ENCODE measurements around the gene EDDM13.
"Not testable (repeated sequence)": the region's sequence is repeated elsewhere in the genome, so short reads cannot be mapped to it uniquely, and the experiment has no call there.

Gene EDDM13

GRCh38 chr19:56291867-56292266, 19.3 kb downstream of the EDDM13 start:
- no peak overlapping the region for H3K4me3 ChIP-seq (ENCODE audit: low read depth, low read length)
- no peak for DNase-seq (ENCODE audit: low read depth)

- H3K4me3 ChIP-seq (ENCODE audit: low read depth, low read length): no peak overlapping the region
- no peak for DNase-seq (ENCODE audit: low read depth)
Measured at GRCh38 chr19:56294549-56294948, 22.0 kb downstream of the EDDM13 start.

- DNase-seq (ENCODE audit: low read depth): no peak
- H3K4me3 ChIP-seq (ENCODE audit: low read depth, low read length): no peak overlapping the region
Measured at GRCh38 chr19:56295531-56296455, 23.2 kb downstream of the EDDM13 start.

GRCh38 chr19:56297010-56297409, 24.5 kb downstream of the EDDM13 start:
- DNase-seq (ENCODE audit: low read depth): no peak
- H3K4me3 ChIP-seq (ENCODE audit: low read depth, low read length): no peak overlapping the region

- DNase-seq (ENCODE audit: low read depth): no peak
Measured at GRCh38 chr19:56299688-56300087, 27.1 kb downstream of the EDDM13 start.

GRCh38 chr19:56301155-56301554, 28.6 kb downstream of the EDDM13 start:
- DNase-seq (ENCODE audit: low read depth): no peak

More at GRCh38 chr19:56299688-56300087, 27.1 kb downstream of the EDDM13 start:
- H3K4me3 ChIP-seq (ENCODE audit: low read depth, low read length): no peak overlapping the region

GRCh38 chr19:56301886-56302620, 29.5 kb downstream of the EDDM13 start:
- DNase-seq (ENCODE audit: low read depth): no peak
- H3K4me3 ChIP-seq (ENCODE audit: low read depth, low read length): no peak overlapping the region

More at GRCh38 chr19:56301155-56301554, 28.6 kb downstream of the EDDM13 start:
- no peak overlapping the region for H3K4me3 ChIP-seq (ENCODE audit: low read depth, low read length)

- H3K4me3 ChIP-seq (ENCODE audit: low read depth, low read length): no peak overlapping the region
- no peak for DNase-seq (ENCODE audit: low read depth)
Measured at GRCh38 chr19:56304243-56304642, 31.7 kb downstream of the EDDM13 start.

GRCh38 chr19:56306016-56306415, 33.5 kb downstream of the EDDM13 start:
- H3K4me3 ChIP-seq (ENCODE audit: low read depth, low read length): no peak overlapping the region

GRCh38 chr19:56307062-56307461, 34.5 kb downstream of the EDDM13 start:
- DNase-seq (ENCODE audit: low read depth); H3K4me3 ChIP-seq (ENCODE audit: low read depth, low read length): not testable (repeated sequence)

More at GRCh38 chr19:56306016-56306415, 33.5 kb downstream of the EDDM13 start:
- no peak for DNase-seq (ENCODE audit: low read depth)

- no peak overlapping the region for H3K4me3 ChIP-seq (ENCODE audit: low read depth, low read length)
- DNase-seq (ENCODE audit: low read depth): no peak
Measured at GRCh38 chr19:56308792-56309191, 36.2 kb downstream of the EDDM13 start.

- no peak for DNase-seq (ENCODE audit: low read depth)
- no peak overlapping the region for H3K4me3 ChIP-seq (ENCODE audit: low read depth, low read length)
Measured at GRCh38 chr19:56309511-56310185, 37.1 kb downstream of the EDDM13 start.

GRCh38 chr19:56310462-56310861, 37.9 kb downstream of the EDDM13 start:
- no peak for DNase-seq (ENCODE audit: low read depth)
- no peak overlapping the region for H3K4me3 ChIP-seq (ENCODE audit: low read depth, low read length)

- H3K4me3 ChIP-seq (ENCODE audit: low read depth, low read length): no peak overlapping the region
- no peak for DNase-seq (ENCODE audit: low read depth)
Measured at GRCh38 chr19:56312342-56312741, 39.8 kb downstream of the EDDM13 start.

GRCh38 chr19:56312787-56313657, 40.5 kb downstream of the EDDM13 start:
- no peak for DNase-seq (ENCODE audit: low read depth)
- no peak overlapping the region for H3K4me3 ChIP-seq (ENCODE audit: low read depth, low read length)

GRCh38 chr19:56314018-56314380, 41.5 kb downstream of the EDDM13 start:
- peak overlapping the region; percentile 82 for H3K4me3 ChIP-seq (ENCODE audit: low read depth, low read length)
- no peak for DNase-seq (ENCODE audit: low read depth)

GRCh38 chr19:56314381-56315076, 42.0 kb downstream of the EDDM13 start, which contains the start of gene ZSCAN5A:
Gene ZSCAN5A (minus strand): TSS chr19:56314839. CDS start chr19:56225046, 89,793 bp downstream.
- peak; percentile 80 for DNase-seq (ENCODE audit: low read depth)
- peak within 1 kb of the TSS; percentile 82 for H3K4me3 ChIP-seq (ENCODE audit: low read depth, low read length)

GRCh38 chr19:56315077-56315828, 42.7 kb downstream of the EDDM13 start:
- H3K4me3 ChIP-seq (ENCODE audit: low read depth, low read length): peak overlapping the region; percentile 82
- peak; percentile 93 for DNase-seq (ENCODE audit: low read depth)

All from skeletal muscle cell (primary cell).